HCT116 (cell line): Measurements from ENCODE around the gene HOXC13. TPM values are rescaled to one million over a fixed set of nuclear protein-coding genes. Genes with fewer than 3 reads are reported as not detected.

Experiments used
- ATAC-seq: fragments of 200-7000 bp; cut with Tn5 transposase; 2 replicates; pipeline ENCODE4 v1.9.1; 2020; ENCODE audit warnings: mild to moderate bottlenecking, moderate library complexity
- BruUV-seq: library from RNA; stranded (reverse); fragments of 400-500 nt; replicated peaks from 2 replicates; lab custom pipeline; 2021; lab: Mats Ljungman, UMichigan
- CTCF ChIA-PET: fragments of 300-600 bp; sonication (Branson Sonifier 250); formaldehyde crosslinking; loops from one replicate; lab custom pipeline; 2021; ENCODE audit warnings: antibody characterized with exemption; lab: Charles Lee
- POLR2A ChIA-PET: fragments of 300-600, 350-600 bp; sonication (Branson Sonifier 250); formaldehyde crosslinking; loops from one replicate; lab custom pipeline; 2021; ENCODE audit warnings: antibody characterized with exemption; lab: Charles Lee
- RAD21 ChIA-PET, 2 experiments: fragments of 300-600 bp; sonication (Branson Sonifier 250); formaldehyde crosslinking; loops; one replicate each; lab custom pipeline; 2023; ENCODE audit warnings: low total read pairs in 2 of 2; ENCODE audit not compliant: uncharacterized antibody in 2 of 2, unreplicated experiment in 2 of 2, low non-redundant PET in 1 of 2; lab: Charles Lee
- DNase-seq: peaks from one replicate; pipeline ENCODE4 v3.0.0-alpha.2; 2010; ENCODE audit warnings: low read depth, low spot score
- H2AFZ ChIP-seq: fragments of 200-600 bp; shearing (Covaris generic), sonication (generic); 2 replicates; pipeline ENCODE4 v1.6.1; 2017; ENCODE audit warnings: low read depth, mixed run types, mixed read lengths, antibody characterized with exemption, low read length; ENCODE audit not compliant: poor library complexity, severe bottlenecking
- H3K27ac ChIP-seq: 2 replicates; pipeline ENCODE4 v1.5.1; 2012; ENCODE audit warnings: low read depth, low read length
- H3K27me3 ChIP-seq: fragments of 200-600 bp; sonication (generic); 2 replicates; pipeline ENCODE4 v1.6.1; 2016; ENCODE audit warnings: mixed run types, low read length, mixed read lengths; ENCODE audit not compliant: insufficient read depth
- H3K36me3 ChIP-seq, 2 experiments: fragments of 200-500 bp in 1 of 2; fragments of 200-600 bp in 1 of 2; sonication (Bioruptor generic) in 1 of 2; sonication (generic) in 1 of 2; 2 replicates each; pipeline versions ENCODE4 v1.5.1 to v1.6.1; 2014 to 2016; ENCODE audit warnings: low read length in 2 of 2, inconsistent platforms in 1 of 2, mixed read lengths in 1 of 2, mixed run types in 1 of 2; ENCODE audit not compliant: insufficient read depth in 2 of 2, control insufficient read depth in 1 of 2
- H3K4me1 ChIP-seq, 2 experiments: fragments of 200-600 bp in 1 of 2; sonication (generic) in 1 of 2; 2 replicates each; pipeline versions ENCODE4 v1.5.1 to v1.6.1; 2012 to 2017; ENCODE audit warnings: low read length in 2 of 2, inconsistent platforms in 1 of 2, mild to moderate bottlenecking in 1 of 2, mixed read lengths in 1 of 2, mixed run types in 1 of 2, moderate library complexity in 1 of 2; ENCODE audit not compliant: insufficient read depth in 2 of 2, control insufficient read depth in 1 of 2
- H3K4me2 ChIP-seq: fragments of 200-600 bp; sonication (generic); 2 replicates; pipeline ENCODE4 v1.6.1; 2017; ENCODE audit warnings: mixed run types, low read length, mixed read lengths
- H3K4me3 ChIP-seq, 2 experiments: fragments of 200-600 bp in 1 of 2; sonication (generic) in 1 of 2; replicated peaks in 1 of 2; 2 replicates each; pipeline ENCODE4 v1.5.1; 2011 to 2016; ENCODE audit warnings: low read length in 2 of 2, control low read depth in 1 of 2, low read depth in 1 of 2, mild to moderate bottlenecking in 1 of 2, mixed read lengths in 1 of 2, mixed run types in 1 of 2
- H3K79me2 ChIP-seq: fragments of 200-600 bp; sonication (generic); 2 replicates; pipeline ENCODE4 v1.6.1; 2017; ENCODE audit warnings: mild to moderate bottlenecking, mixed run types, low read length, moderate library complexity, mixed read lengths; ENCODE audit not compliant: insufficient read depth
- H3K9ac ChIP-seq: fragments of 200-600 bp; sonication (generic); 2 replicates; pipeline ENCODE4 v1.6.1; 2016; ENCODE audit warnings: low read length, mixed read lengths
- H3K9me2 ChIP-seq: fragments of 200-600 bp; sonication (generic), shearing (Covaris generic); 2 replicates; pipeline ENCODE4 v1.6.1; 2017; ENCODE audit warnings: mixed run types, mild to moderate bottlenecking, moderate library complexity; ENCODE audit not compliant: insufficient read depth
- H3K9me3 ChIP-seq, 2 experiments: fragments of 200-500 bp in 1 of 2; fragments of 200-600 bp in 1 of 2; sonication (Bioruptor generic) in 1 of 2; sonication (generic) in 1 of 2; 2 replicates each; pipeline ENCODE4 v1.6.1; 2014 to 2017; ENCODE audit warnings: low read length in 2 of 2, mixed read lengths in 2 of 2, inconsistent platforms in 1 of 2, low read depth in 1 of 2, mild to moderate bottlenecking in 1 of 2, mixed run types in 1 of 2, moderate library complexity in 1 of 2; ENCODE audit not compliant: control insufficient read depth in 1 of 2, insufficient read depth in 1 of 2
- H4K20me1 ChIP-seq: fragments of 200-600 bp; sonication (generic), shearing (Covaris generic); 2 replicates; pipeline ENCODE4 v1.6.1; 2017; ENCODE audit warnings: mixed run types, mild to moderate bottlenecking, moderate library complexity; ENCODE audit not compliant: insufficient read depth
- CBX3 ChIP-seq: IDR thresholded peaks from 2 replicates; pipeline ENCODE4 v1.6.1; 2012; ENCODE audit warnings: low read depth
- EGR1 ChIP-seq: IDR thresholded peaks from 2 replicates; pipeline ENCODE4 v1.6.1; 2012; ENCODE audit warnings: low read depth
- ELF1 ChIP-seq: IDR thresholded peaks from 2 replicates; pipeline ENCODE4 v1.6.1; 2012; ENCODE audit warnings: low read depth, borderline replicate concordance
- EZH2 ChIP-seq: fragments of 200-600 bp; sonication (generic); IDR thresholded peaks from 2 replicates; pipeline ENCODE4 v1.6.1; 2017; ENCODE audit warnings: antibody characterized with exemption, mixed run types
- FOSL1 ChIP-seq: IDR thresholded peaks from 2 replicates; pipeline ENCODE4 v1.6.1; 2012; ENCODE audit warnings: low read depth
- JUND ChIP-seq: IDR thresholded peaks from 2 replicates; pipeline ENCODE4 v1.6.1; 2012
- MAX ChIP-seq: IDR thresholded peaks from 2 replicates; pipeline ENCODE4 v1.6.1; 2012
- POLR2A ChIP-seq: IDR thresholded peaks from 2 replicates; pipeline ENCODE4 v1.7.0; 2011; ENCODE audit warnings: borderline replicate concordance; ENCODE audit not compliant: insufficient read depth, insufficient read length; ENCODE audit errors: extremely low read depth
- POLR2AphosphoS5 ChIP-seq: IDR thresholded peaks from 2 replicates; pipeline ENCODE4 v1.6.1; 2011; ENCODE audit warnings: mild to moderate bottlenecking, low read depth, low read length, moderate library complexity
- REST ChIP-seq: IDR thresholded peaks from 2 replicates; pipeline ENCODE4 v1.6.1; 2012; ENCODE audit warnings: low read depth
- SIN3A ChIP-seq: IDR thresholded peaks from 2 replicates; pipeline ENCODE4 v1.6.1; 2012; ENCODE audit warnings: low read depth
- SP1 ChIP-seq: IDR thresholded peaks from 2 replicates; pipeline ENCODE4 v1.6.1; 2012; ENCODE audit warnings: low read depth
- TCF7L2 ChIP-seq: IDR thresholded peaks from 2 replicates; pipeline ENCODE4 v1.7.0; 2011; ENCODE audit warnings: borderline replicate concordance, inconsistent platforms; ENCODE audit not compliant: insufficient read depth, insufficient read length; ENCODE audit errors: extremely low read depth
- YY1 ChIP-seq: IDR thresholded peaks from 2 replicates; pipeline ENCODE4 v1.6.1; 2011; ENCODE audit warnings: low read length, low read depth, moderate library complexity, mild to moderate bottlenecking; ENCODE audit not compliant: insufficient replicate concordance; ENCODE audit errors: extremely low read depth
- ZBTB33 ChIP-seq: IDR thresholded peaks from 2 replicates; pipeline ENCODE4 v1.6.1; 2011; ENCODE audit warnings: mild to moderate bottlenecking, low read length, moderate library complexity; ENCODE audit not compliant: insufficient replicate concordance; ENCODE audit errors: extremely low read depth
- ZNF274 ChIP-seq: fragments of 200-500 bp; sonication (Bioruptor generic); IDR thresholded peaks from 2 replicates; pipeline ENCODE4 v1.6.1; 2014; ENCODE audit warnings: mild to moderate bottlenecking, low read depth, low read length, inconsistent platforms
- intact Hi-C: fragments of 100-400 bp; cut with micrococcal nuclease; formaldehyde crosslinking; loops from 2 replicates; pipeline ENCODE4 v1.10.0; 2022
- total RNA-seq: library from RNA; stranded (reverse); gene quantifications from one replicate; pipeline ENCODE4 v1.2.1, GENCODE V29; 2021; ENCODE audit not compliant: unreplicated experiment

Gene HOXC13
- total RNA-seq, 1 experiment from 2014 or later = 3.8 TPM

- Histone ChIP-seq H3K9me3 (no peaks in the 10 kb centered on the region), H3K4me1 (peaks cover 12 to 15% of the 10 kb centered on the region in 2 experiments), H3K4me2 (peak overlapping the region; percentile 82), H3K4me3 (no peak overlapping the region), H3K9me2 (no peaks in the 10 kb centered on the region), H4K20me1 (no peaks in the 10 kb centered on the region), H3K27me3 (no peaks in the 10 kb centered on the region), H3K27ac (no peak overlapping the region), H3K79me2 (no peaks in the 10 kb centered on the region), H2AFZ (no peak overlapping the region), H3K36me3 (no peaks in the 10 kb centered on the region), H3K9ac (no peak overlapping the region)
- ChIA-PET RAD21 (no interaction called here), CTCF (interaction anchor here (0.8 to 1.7 kb wide), 2 partner anchors 31 to 208 kb away, joined by 3 to 6 read pairs; partner anchors contain the start of gene HOXC10), POLR2A (interaction anchor here (1.1 kb wide), 1 partner anchor 16 kb away, joined by 4 read pairs; the partner anchor contains the start of gene HOXC13)
- TF ChIP-seq POLR2A = no peak
- no peak for TF ChIP-seq ZNF274
- no peak for TF ChIP-seq ZBTB33
- no peak for TF ChIP-seq CBX3
- no peak for TF ChIP-seq YY1
- TF ChIP-seq TCF7L2 = no peak
- TF ChIP-seq REST = no peak
- TF ChIP-seq SIN3A = no peak
- no peak for TF ChIP-seq JUND
- no peak for TF ChIP-seq EGR1
- no peak for TF ChIP-seq POLR2AphosphoS5
- no peak for TF ChIP-seq EZH2
- no peak for TF ChIP-seq FOSL1
- no peak for TF ChIP-seq ELF1
- TF ChIP-seq SP1 = no peak
- TF ChIP-seq MAX = no peak
- ATAC-seq (no peak), DNase-seq (no peak)
- intact Hi-C loops = no loop called here
- no TSS peak for BruUV-seq
These were observed 15.4 kb downstream of the HOXC13 start for GRCh38 chr12:53953831-53954693.
